Activated CD4-positive, CD25-positive, alpha-beta regulatory T cell treated with anti-CD3 and anti-CD28 coated beads, Interleukin-2, amount 50 U/mL, for 72 hours (primary cell): Measurements from ENCODE around the gene AIG1.
A peak's percentile ranks its signal among the peaks of the same experiment; 100 is the strongest.
"Not testable (repeated sequence)": the region's sequence is repeated elsewhere in the genome, so short reads cannot be mapped to it uniquely, and the experiment has no call there.

ENCODE experiments used
- DNase-seq: peaks from one replicate; pipeline ENCODE4 v3.0.0; 2021

The AIG1 gene

GRCh38 chr6:143060806-143061596 lies at the start of gene AIG1:
Gene AIG1 (plus strand): TSS chr6:143060889. CDS start chr6:143060926, 37 bp downstream.
- DNase-seq, result peak; percentile 70

GRCh38 chr6:143014764-143015163 lies 45.9 kb upstream of the AIG1 start:
- no peak for DNase-seq

DNA sequence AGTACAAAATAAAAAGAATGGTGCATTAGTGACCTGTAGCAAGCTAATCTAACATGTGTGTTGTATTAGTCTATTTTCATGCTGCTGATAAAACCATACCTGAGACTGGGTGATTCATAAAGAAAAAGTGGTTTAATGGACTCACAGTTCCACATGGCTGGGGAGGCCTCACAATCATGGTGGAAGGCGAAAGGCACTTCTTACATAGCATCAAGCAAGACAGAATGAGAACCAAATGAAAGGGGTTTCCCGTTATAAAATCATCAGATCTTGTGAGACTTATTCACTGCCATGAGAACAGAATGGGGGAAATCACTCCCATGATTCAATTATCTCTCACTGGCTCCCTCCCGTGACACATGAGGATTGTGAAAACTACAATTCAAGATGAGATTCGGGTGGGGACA lies 45.4 kb upstream of the AIG1 start:
- DNase-seq, result no peak

- DNase-seq, result no peak
Observed at GRCh38 chr6:143018955-143019354, 41.7 kb upstream of the AIG1 start.

- not testable (repeated sequence) for DNase-seq
Observed at GRCh38 chr6:143020862-143021261, 39.8 kb upstream of the AIG1 start.

- DNase-seq, result no peak
Observed at GRCh38 chr6:143021543-143021942, 39.1 kb upstream of the AIG1 start.

DNA sequence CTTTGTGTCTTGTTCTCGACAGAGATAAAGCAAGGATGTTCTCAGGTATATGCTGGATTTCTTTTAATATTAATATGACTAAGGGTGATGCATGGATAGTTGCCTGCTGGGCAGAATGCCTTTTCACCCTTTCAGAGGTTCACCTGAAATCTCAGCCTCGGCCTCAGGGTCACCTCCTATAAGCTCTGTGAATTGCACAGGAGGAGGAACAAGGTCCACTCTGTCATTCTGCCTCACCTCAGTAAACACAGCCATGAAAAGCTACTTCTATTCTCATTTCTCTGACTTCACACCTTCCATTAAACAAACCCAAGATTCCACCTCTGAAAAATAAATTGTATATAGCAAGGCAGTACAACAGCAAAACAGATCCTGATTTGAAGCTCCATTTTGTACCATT lies 38.1 kb upstream of the AIG1 start:
- no peak for DNase-seq

DNA sequence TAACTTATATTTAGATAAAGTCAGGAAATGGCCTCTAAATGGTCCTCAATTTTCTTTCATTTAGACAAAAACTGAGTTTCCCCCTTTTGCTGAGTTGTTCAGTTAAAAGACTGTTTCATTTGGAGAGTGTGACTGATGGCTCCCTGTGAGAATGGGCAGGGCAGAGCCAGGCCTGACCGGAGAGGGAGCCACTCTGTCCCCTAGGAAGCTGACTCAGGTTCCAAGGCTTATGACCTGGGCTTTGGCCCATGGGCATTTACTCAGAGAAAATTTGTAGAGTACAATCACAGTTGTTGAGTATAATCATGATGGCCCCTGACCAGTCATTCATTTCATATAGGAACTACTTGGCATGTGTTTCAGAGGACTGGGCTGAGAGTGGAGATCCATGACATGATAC lies 37.0 kb upstream of the AIG1 start:
- DNase-seq, result no peak

GRCh38 chr6:143024977-143025376 lies 35.7 kb upstream of the AIG1 start:
- no peak for DNase-seq

DNA sequence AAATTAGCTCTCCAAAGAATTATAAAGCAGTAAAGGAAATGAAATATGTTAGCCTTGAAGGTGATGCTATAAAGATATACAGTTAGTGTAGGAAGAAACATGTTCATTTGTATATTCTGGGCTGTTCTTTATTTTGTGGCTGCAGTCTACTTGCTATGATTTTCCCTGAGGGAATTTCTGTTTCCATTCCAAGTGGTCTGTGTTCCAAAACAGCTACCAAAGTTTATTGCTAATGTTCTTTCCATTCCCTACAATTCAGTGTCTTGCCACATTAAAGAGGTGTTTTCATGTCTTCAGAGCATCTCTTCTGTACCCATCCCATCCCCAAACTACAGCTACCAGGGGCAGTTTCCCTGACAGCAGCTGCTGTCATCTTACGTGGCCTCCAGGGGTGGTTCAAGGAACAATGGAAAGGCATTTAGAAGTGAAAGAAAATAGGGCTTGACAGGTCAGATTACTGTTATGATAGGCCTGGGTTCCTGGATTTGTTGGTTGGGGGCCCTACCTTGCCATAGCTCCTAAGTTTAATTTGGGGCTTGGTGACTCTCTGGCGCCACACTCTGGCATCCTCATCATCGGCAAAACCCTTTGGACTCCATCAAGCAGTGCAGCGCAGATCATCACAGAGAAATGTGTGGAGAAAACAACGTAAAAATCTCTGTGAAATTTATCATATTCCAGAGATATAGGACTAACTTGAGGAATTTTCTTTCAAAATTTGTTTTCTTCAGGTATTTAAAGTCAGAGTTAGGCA lies 33.8 kb upstream of the AIG1 start:
- peak; percentile 51 for DNase-seq

GRCh38 chr6:143034689-143035334 lies 25.9 kb upstream of the AIG1 start:
- DNase-seq, result no peak

GRCh38 chr6:143037470-143037869 lies 23.2 kb upstream of the AIG1 start:
- no peak for DNase-seq

GRCh38 chr6:143038833-143039232 lies 21.9 kb upstream of the AIG1 start:
- DNase-seq, result no peak

- DNase-seq, result no peak
Observed at GRCh38 chr6:143039548-143039947, 21.1 kb upstream of the AIG1 start.

DNA sequence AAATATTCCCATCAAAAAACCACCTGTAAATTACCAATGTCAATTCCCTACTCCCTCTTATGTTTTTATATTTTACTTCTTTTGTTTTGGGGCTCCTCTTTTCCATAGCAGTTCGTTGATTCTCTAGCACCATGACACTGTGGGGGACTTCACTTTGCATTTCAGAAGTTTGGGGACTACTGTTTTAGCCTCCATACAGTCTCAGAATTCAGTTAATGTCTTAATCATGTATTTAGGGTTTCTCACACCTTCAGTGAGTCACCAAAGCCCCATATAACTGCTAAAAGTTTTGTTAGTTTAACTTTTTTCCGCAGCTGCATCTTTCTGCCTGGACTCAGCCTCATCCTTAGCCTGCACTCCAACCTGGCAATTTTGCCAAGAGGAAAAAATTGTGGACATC lies 20.7 kb upstream of the AIG1 start:
- DNase-seq, result no peak

DNA sequence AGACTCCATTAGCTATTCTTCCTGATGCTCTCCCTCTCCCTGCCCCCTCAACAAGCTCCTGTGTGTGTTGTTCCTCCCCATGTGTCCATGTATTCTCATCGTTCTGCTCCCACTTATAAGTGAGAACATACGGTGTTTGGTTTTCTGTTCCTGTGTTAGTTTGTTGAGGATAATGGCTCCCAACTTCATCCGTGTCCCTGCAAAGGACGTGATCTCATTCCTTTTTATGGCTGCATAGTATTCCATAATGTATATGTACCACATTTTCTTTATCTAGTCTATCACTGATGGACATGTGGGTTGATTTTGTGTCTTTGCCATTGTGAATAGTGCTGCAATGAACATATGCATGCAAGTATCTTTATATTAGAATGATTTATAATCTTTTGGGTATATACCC lies 16.3 kb upstream of the AIG1 start:
- DNase-seq, result not testable (repeated sequence)

DNA sequence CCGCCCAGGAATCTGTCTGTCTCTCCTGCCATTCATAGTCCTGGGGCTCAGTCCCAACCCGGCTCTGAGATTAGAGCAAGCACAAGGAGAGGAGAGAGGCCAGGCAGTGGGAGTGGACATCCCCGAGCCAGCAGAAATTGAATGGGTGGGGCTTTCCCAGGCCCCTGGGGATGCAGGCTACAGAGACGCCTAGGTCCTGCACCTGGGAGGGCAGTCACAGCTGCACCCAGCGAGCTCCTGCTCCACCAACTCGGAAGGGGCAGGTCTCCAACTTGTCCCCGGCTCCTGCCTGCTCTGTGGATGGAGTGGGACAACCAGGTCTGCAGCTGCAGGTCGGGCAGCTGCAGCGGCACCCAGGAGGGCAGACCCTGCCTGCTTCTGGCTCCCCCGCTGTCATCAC lies 11.1 kb upstream of the AIG1 start:
- no peak for DNase-seq

DNA sequence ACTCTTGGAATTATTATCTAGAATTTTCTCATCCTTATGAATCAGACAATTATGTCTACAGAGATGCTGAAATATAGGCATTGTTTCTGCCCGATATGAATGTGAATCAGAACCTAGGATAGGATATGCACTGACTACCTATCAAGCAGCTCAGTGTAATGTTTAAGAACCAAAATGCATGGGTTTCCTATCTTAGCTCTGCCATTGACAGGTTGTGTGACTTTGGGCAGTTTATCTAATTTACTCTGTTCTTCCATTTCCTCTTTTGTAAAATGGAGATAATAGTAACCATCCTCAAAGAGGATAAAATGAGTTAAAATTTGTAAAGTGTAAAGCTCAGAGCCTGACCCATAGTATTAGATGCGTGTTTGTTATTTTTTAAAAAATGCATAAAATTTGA lies 10.2 kb upstream of the AIG1 start:
- DNase-seq, result no peak

GRCh38 chr6:143052282-143052681 lies 8.4 kb upstream of the AIG1 start:
- DNase-seq, result no peak

DNA sequence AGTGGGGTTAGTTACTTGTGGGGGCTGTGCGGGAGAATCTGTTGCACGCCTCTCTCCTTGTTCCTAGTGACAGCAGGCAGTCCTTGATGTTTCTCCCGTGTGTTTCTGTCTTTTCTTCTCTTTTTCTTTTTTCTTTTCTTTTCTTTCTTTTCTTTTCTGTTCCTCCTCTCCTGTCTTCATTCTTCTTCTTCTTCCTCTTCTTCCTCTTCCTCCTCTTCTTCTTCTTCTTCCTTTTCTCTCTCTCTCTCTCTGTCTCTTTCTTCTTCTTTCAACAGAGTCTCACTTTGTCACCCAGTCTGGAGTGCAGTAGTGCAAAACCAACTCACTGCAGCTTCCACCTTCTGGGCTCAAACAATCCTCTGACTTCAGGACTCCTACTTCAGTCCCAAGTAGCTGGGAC lies 6.8 kb upstream of the AIG1 start:
- DNase-seq, result no peak

GRCh38 chr6:143054329-143054728 lies 6.4 kb upstream of the AIG1 start:
- no peak for DNase-seq

GRCh38 chr6:143055213-143055612 lies 5.5 kb upstream of the AIG1 start:
- DNase-seq, result no peak

GRCh38 chr6:143055891-143056290 lies 4.8 kb upstream of the AIG1 start:
- no peak for DNase-seq

DNA sequence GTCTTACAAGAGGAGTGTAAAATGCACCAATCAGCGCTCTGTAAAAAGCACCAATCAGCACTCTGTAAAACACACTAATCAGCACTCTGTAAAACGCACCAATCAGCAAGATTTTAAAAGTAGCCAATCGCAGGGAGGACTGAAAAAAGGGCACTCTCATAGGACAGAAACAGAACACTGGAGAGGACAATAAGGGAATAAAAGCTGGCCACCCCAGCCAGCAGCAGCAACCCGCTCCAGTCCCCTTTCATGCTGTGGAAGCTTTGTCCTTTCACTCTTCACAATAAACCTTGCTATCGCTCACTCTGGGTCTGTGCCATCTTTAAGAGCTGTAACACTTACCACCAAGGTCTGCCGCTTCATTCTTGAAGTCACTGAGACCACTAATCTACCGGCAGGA lies 1.7 kb upstream of the AIG1 start:
- no peak for DNase-seq
